HG03442 (cell line): ENCODE data around the gene BRINP1.

Experiments
- ATAC-seq: cut with Tn5 transposase; IDR thresholded peaks from one replicate; pipeline ENCODE4 v1.9.1; 2021; ENCODE audit warnings: mild to moderate bottlenecking, moderate library complexity; ENCODE audit not compliant: unreplicated experiment

Gene BRINP1

DNA sequence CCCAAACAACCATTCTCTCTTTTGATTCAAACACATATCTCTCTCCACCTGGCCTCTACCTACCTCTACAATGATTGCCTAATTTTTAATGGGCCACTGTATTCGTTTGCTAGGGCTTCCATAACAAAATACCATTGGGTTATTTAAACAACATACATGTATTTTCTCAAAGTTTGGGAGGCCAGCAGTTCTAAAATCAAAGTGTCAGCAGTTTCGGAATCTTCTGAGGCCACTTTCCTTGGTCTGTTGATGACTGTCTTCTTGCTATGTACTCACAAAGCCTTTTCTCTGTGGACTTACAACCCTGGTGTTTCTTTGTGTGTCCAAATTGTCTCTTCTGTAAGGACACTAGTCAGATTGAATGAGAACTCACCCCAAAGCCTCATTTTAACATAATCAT is 214.7 kb downstream of the BRINP1 start:
- ATAC-seq: no peak

DNA sequence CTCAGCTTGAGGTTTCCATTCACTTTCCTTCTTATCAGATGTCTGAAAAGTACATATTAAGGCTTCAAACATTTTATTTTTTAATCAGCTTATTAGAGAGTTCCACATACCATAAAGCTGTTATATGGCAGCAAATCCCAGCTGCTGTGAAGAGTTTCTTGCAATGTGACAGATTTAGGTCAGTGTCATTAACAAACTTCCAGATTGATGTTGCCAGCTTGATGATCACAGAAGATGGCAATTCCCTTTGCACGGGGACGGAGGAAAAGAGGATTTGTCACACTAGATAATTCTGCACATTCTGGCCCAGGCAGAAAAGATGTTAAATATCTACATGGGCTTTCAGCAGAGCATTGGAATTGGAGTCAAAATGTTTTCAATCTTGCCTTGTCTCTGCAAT is 215.8 kb downstream of the BRINP1 start:
- no peak for ATAC-seq

DNA sequence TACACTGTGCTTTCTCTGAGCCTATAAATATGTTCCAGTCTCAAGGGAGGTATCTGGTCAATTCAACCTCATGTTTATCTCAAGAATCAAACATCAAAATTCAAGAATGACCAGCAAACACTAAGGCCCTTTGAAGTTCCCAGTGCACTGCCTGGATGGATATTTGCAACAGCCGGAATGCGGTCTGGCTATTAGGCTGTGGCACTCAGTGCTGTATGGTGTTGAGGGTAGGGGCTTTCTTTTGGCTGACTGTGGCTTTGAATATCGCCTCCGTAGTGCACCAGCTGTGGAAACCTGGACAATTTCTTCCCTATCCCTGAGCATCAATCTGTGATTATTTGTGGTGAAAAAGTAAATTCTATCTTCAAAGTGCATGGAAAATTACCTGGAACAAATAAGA is 220.4 kb downstream of the BRINP1 start:
- ATAC-seq: no peak

DNA sequence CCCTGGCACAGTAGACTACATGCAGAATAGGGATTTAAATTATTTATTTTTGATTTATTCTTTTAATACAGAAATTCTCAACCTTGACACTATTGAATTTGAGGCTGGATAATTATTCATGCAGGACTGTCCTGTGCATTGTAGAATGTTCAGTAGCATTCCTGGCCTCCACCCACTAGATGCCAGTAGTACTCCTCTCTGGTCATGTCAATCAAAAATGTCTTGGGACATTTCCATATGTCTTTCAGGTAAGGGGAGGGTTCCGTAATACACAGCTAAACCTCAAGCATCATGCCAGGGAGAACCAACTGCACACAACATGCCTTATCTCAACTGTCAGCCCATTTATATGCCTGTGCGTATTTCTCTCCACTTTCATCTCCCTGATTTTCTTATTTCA is 231.8 kb downstream of the BRINP1 start:
- no peak for ATAC-seq

DNA sequence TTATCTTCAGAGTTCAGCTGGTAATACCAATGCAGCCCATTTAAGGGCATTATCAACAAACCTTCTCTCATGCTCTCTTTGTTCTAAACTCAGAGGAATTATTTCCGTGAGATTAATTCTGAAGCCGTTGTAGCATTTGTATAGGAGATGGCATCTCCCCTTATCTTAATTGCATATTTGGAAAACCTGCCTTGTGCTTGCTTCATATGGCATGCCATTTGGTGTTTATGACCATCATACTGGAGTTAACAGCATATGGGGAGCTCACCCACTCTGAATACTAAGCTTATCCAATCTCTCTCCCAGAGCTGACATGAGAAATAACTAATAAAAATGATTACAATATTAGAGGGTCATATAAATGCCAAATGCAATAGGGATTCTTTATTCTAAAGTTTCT is 243.2 kb downstream of the BRINP1 start:
- no peak for ATAC-seq

DNA sequence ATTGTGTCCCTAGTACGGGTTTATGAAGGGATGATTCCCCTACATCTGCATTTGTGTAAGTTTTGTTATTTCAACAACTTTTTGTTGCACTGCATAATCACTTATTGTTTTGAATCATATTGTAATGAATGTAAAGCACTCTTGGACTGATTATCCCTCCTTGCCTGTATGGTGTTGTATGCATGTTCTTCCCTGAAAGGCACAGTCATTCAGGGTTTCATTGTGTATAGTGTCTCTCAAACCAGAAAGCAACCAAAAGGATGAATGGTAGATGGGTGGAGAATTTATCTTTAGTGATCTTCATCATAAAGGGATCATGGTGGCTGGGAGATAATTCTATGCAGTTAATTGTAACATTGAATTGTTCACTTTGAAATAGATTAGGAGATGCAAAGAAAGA is 247.3 kb downstream of the BRINP1 start:
- ATAC-seq: no peak

DNA sequence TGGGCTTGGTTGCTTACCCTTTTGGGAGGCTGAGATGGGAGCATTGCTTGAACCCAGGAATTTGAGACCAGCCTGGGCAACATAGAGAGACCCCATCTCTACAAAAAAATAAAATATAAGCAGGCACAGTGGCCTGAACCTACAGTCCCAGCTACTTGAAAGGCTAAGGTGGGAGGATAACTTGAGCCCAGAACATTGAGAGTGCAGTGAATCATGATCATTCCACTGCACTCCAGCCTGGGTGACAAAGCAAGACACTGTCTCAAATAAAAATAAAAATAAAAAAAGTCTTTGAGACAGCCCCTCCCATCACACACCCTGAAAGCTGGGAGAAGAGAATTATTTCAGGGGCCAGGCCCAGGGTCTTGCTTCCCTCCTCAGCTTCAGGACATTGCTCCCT is 251.8 kb downstream of the BRINP1 start:
- ATAC-seq: no peak
